ENCODE measurements around the gene LRRN4. TPM values are rescaled to one million over a fixed set of nuclear protein-coding genes. Genes with fewer than 3 reads are reported as not detected.

Gene LRRN4
- total RNA-seq: not detected in 2 replicates

- TF ChIP-seq, protein P1, sequence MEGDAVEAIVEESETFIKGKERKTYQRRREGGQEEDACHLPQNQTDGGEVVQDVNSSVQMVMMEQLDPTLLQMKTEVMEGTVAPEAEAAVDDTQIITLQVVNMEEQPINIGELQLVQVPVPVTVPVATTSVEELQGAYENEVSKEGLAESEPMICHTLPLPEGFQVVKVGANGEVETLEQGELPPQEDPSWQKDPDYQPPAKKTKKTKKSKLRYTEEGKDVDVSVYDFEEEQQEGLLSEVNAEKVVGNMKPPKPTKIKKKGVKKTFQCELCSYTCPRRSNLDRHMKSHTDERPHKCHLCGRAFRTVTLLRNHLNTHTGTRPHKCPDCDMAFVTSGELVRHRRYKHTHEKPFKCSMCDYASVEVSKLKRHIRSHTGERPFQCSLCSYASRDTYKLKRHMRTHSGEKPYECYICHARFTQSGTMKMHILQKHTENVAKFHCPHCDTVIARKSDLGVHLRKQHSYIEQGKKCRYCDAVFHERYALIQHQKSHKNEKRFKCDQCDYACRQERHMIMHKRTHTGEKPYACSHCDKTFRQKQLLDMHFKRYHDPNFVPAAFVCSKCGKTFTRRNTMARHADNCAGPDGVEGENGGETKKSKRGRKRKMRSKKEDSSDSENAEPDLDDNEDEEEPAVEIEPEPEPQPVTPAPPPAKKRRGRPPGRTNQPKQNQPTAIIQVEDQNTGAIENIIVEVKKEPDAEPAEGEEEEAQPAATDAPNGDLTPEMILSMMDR (IDR thresholded peaks at IDR 0.05): no peak
- Mint-ChIP-seq H3K27ac (no peak within 1 kb of the TSS), H3K36me3 (ENCODE audit: low read depth) (no peaks in the 10 kb centered on the region), H3K27me3 (peaks cover 24% of the 10 kb centered on the region), H3K9me3 (no peaks in the 10 kb centered on the region), H3K4me3 (no peak within 1 kb of the TSS), H3K4me1 (peaks cover 5% of the 10 kb centered on the region)
- CTCF ChIA-PET: no interaction called here
- no peak for ATAC-seq (ENCODE audit: low read depth)
- intact Hi-C loops (cut with micrococcal nuclease): no loop called here
- POLR2A ChIA-PET: no interaction called here
- DNase-seq: no peak
Observed at GRCh38 chr20:6053776-6054688, at the start of gene LRRN4. Gene LRRN4, minus strand, starts transcription at chr20:6054060. Its CDS starts 1,261 bp downstream, at chr20:6052799.

DNA sequence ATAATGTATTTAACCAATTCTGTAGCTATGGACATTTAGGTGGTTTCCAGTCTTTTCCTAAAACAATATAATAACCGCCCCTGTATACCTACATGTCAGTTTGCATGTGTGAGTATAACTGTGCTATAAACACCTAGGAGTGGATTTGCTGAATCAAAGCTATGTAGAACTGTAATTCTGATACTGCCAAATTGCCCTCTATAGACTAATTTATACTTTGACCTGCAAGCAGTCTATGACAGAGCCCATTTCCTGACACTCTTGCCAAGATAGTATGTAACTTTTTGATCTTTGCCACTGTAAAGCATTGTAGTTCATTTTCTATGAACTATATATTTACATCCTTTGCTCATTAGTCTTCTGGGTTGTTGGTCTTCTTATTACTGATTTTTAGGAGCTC lies 49.4 kb upstream of the LRRN4 start:
- TF ChIP-seq, protein P1 (IDR thresholded peaks at IDR 0.05): no peak
- POLR2A ChIA-PET: no interaction called here
- Mint-ChIP-seq H3K9me3 (no peaks in the 10 kb centered on the region), H3K4me1 (no peaks in the 10 kb centered on the region), H3K36me3 (ENCODE audit: low read depth) (no peaks in the 10 kb centered on the region), H3K27ac (no peak overlapping the region), H3K27me3 (peaks cover 5% of the 10 kb centered on the region), H3K4me3 (no peak overlapping the region)
- intact Hi-C loops (cut with micrococcal nuclease): no loop called here
- CTCF ChIA-PET: no interaction called here
- ATAC-seq (ENCODE audit: low read depth) (no peak), DNase-seq (no peak)

DNA sequence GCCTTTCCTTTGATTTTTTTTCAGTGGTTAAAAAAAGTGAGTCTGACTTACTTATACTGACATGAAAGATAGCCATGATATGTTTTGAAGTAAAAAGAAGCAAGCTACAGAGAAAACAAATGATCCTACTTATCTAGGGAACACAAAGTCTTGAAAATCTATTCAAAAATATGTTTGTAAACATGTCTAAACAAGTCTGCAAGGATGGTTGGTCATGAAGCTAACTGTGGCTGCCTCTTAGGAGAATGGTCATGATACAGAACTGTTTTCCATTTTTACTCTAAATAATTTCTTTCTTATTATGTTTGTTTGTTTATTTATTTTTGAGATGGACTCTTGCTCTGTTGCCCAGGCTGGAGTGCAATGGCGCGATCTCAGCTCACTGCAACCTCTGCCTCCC lies 47.5 kb upstream of the LRRN4 start:
- ATAC-seq (ENCODE audit: low read depth) (no peak), DNase-seq (no peak)
- Mint-ChIP-seq H3K4me3 (no peak overlapping the region), H3K27ac (no peak overlapping the region), H3K9me3 (no peaks in the 10 kb centered on the region), H3K4me1 (no peaks in the 10 kb centered on the region), H3K36me3 (ENCODE audit: low read depth) (no peaks in the 10 kb centered on the region), H3K27me3 (peaks cover 9% of the 10 kb centered on the region)
- ChIA-PET POLR2A (no interaction called here), CTCF (no interaction called here)
- intact Hi-C loops (cut with micrococcal nuclease): no loop called here
- TF ChIP-seq, protein P1 (IDR thresholded peaks at IDR 0.05): no peak

DNA sequence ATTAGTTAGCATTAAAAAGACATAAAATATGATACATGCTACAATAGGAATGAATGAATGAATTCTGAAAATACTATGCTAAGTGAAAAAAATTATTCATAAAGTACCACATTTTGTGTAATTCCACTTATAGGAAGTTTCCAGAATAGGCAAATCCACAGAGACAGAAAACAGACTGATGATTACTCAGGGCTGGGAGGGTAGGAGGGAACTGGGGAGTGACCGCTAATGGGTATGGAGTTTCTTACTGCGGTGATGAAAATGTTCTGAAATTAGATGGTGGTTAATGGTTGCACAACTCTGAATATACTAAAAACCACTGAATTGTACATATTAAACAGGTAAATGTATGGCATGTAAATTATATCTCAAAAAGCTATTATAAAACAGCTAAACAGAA lies 46.4 kb upstream of the LRRN4 start:
- no peak overlapping the region for H3K4me3 Mint-ChIP-seq
- intact Hi-C loops (cut with micrococcal nuclease): no loop called here
- H3K27ac Mint-ChIP-seq: no peak overlapping the region
- no peaks in the 10 kb centered on the region for H3K36me3 Mint-ChIP-seq (ENCODE audit: low read depth)
- CTCF ChIA-PET: no interaction called here
- no peak for DNase-seq
- H3K4me1 Mint-ChIP-seq: no peaks in the 10 kb centered on the region
- peaks cover 9% of the 10 kb centered on the region for H3K27me3 Mint-ChIP-seq
- no peak for ATAC-seq (ENCODE audit: low read depth)
- POLR2A ChIA-PET: no interaction called here
- TF ChIP-seq, protein P1 (IDR thresholded peaks at IDR 0.05): no peak
- H3K9me3 Mint-ChIP-seq: no peaks in the 10 kb centered on the region

- H3K4me3 Mint-ChIP-seq: no peak overlapping the region
- ChIA-PET POLR2A (no interaction called here), CTCF (no interaction called here)
- DNase-seq (no peak), ATAC-seq (ENCODE audit: low read depth) (no peak)
- H3K36me3 Mint-ChIP-seq (ENCODE audit: low read depth): no peaks in the 10 kb centered on the region
- no peaks in the 10 kb centered on the region for H3K9me3 Mint-ChIP-seq
- H3K27ac Mint-ChIP-seq: no peak overlapping the region
- H3K4me1 Mint-ChIP-seq: no peaks in the 10 kb centered on the region
- intact Hi-C loops (cut with micrococcal nuclease): no loop called here
- peaks cover 11% of the 10 kb centered on the region for H3K27me3 Mint-ChIP-seq
- TF ChIP-seq, protein P1 (IDR thresholded peaks at IDR 0.05): no peak
Observed at GRCh38 chr20:6099819-6100218, 46.0 kb upstream of the LRRN4 start.
